Measurements from ENCODE around the gene ACSM2B.
"Not testable (repeated sequence)": the region's sequence is repeated elsewhere in the genome, so short reads cannot be mapped to it uniquely, and the experiment has no call there.

The ACSM2B gene

DNA sequence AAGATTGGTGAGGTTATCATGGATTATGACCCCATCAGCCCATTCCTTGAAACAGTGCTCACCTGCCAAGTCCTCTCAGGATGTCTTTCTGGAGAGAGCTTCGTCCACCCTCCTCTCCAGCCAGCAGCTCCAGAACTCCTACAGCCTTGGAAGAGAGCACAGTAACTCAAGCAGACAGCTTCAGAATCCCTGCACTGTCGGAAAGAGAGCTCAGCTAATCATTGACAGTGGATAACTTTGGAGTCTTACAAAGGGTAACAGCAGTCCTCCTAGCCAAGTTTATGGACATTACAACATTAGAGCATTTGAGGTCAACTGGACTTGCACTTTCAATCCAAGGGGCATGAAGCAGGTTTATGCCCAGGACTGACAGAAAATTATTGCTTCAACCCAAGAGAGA, at the start of gene ACSM2B:
TSS of gene ACSM2B (minus strand) at position 223 of the 400 bp plus-strand sequence. CDS start 11,522 bp downstream, outside the sequence.
- not testable (repeated sequence) for H3K4me3 ChIP-seq (ENCODE audit: control insufficient read depth, low read depth, low read length); DNase-seq (ENCODE audit: low read depth)

DNA sequence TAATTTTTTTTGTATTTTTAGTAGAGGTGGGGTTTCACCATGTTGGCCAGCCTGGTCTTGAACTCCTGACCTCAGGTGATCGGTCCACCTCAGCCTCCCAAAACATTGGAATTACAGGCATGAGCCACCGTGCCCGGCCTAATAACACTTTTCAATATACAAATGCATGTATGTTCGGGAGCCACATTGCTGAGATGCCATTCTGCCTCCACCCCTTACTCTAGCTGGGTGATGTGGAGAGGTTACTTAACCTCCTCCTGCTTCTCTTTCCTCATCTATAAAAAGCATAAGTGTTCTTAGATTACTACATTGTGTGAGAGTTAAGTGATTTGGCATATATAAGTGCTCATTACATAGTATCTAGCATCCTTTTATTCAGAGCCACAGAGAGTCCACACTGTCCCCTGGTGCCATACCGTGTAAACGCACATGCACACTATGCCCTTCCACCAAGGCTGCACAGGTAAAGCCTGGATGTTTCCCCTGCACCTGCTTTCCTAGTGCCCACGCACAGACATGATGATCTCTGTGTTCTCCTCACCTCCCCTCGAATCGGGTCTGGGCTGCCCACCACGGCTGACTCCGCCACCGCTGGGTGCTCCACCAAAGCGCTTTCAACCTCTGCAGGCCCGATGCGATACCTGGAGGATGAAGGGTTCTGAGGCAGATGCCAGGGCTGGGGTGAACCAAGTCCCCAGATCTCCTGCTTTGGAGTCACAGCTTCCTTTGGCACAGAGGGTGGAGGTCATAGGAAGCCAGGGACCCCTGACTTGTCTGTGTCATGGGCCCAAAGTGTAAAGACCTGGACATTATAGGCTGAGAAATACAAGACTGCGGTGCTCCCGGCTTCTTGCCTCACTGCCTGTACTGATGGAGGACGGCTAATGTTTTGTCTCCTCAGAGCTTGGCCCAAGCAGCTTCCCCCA, 49.0 kb upstream of the ACSM2B start:
- no peak overlapping the region for H3K4me3 ChIP-seq (ENCODE audit: control insufficient read depth, low read depth, low read length)
- TF ChIP-seq CTCF (IDR thresholded peaks at IDR 0.05; ENCODE audit: control insufficient read depth, insufficient read depth, low read depth, low read length, missing control alignments) = no peak
- no peak for DNase-seq (ENCODE audit: low read depth)

- no peak overlapping the region for H3K4me3 ChIP-seq (ENCODE audit: control insufficient read depth, low read depth, low read length)
- DNase-seq (ENCODE audit: low read depth) = no peak
- TF ChIP-seq CTCF (IDR thresholded peaks at IDR 0.05; ENCODE audit: control insufficient read depth, insufficient read depth, low read depth, low read length, missing control alignments) = no peak
These were observed 48.0 kb upstream of the ACSM2B start for GRCh38 chr16:20624205-20624604.

DNA sequence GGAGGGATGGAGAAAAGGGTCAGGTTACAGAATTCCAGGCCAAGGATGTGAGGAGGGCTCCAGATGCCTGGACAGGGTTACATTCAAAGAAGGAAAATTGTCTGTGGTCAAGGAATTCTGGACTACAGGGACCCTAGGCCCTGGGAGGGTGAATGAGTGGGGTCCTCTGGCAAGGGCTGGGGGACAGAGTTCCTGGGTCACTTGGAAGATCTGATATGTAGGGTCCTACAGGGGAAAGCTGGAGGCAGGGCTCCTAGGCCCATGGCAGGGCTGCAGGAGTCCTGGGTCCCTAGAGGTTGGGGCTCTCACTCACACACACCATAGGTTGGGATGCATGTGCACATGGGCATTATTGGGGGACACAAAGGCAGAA, 46.3 kb upstream of the ACSM2B start:
- no peak overlapping the region for H3K4me3 ChIP-seq (ENCODE audit: control insufficient read depth, low read depth, low read length)
- TF ChIP-seq CTCF (IDR thresholded peaks at IDR 0.05; ENCODE audit: control insufficient read depth, insufficient read depth, low read depth, low read length, missing control alignments) = no peak
- no peak for DNase-seq (ENCODE audit: low read depth)

DNA sequence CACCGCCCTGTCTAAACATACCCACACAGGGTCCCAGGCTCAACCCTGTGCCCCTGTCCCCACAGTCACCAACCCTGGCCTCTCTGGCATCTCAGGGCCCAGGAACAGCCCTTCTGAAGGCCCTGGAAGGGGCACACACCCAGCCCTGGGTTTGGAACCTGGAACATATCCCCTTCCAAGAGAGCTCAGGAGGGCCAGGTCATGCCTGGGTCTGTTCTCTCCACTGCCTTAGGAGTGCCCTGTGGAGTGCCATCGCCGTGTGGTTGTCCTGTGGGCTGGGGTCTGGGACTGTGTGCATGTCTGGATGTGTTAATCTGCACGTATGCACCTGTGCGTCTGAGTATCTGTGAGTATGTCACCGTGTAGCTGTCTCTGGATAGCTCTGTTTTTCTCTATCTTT, 45.2 kb upstream of the ACSM2B start:
- TF ChIP-seq CTCF (IDR thresholded peaks at IDR 0.05; ENCODE audit: control insufficient read depth, insufficient read depth, low read depth, low read length, missing control alignments) = no peak
- DNase-seq (ENCODE audit: low read depth) = no peak
- no peak overlapping the region for H3K4me3 ChIP-seq (ENCODE audit: control insufficient read depth, low read depth, low read length)

DNA sequence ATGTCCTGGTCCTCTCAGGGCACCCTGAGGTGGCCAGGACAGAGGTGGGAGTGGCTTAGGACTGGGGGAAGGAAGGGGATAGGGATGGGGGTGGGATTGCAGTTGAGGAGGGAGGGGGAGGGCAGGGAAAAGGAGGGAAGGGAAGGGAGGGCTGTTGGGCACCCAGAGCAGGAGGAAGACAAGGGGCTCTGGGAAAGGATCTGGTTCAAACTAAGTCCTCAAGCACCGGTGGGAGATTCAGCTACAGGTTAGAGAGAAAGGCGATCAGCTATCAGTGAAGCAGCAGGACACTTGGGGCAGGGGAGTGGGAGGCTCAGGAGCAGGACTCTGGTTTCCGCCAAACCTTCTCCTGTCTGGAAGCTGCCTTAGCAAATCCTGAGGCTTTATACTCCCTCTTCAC, 44.6 kb upstream of the ACSM2B start:
- no peak for TF ChIP-seq CTCF (IDR thresholded peaks at IDR 0.05; ENCODE audit: control insufficient read depth, insufficient read depth, low read depth, low read length, missing control alignments)
- no peak overlapping the region for H3K4me3 ChIP-seq (ENCODE audit: control insufficient read depth, low read depth, low read length)
- no peak for DNase-seq (ENCODE audit: low read depth)

DNA sequence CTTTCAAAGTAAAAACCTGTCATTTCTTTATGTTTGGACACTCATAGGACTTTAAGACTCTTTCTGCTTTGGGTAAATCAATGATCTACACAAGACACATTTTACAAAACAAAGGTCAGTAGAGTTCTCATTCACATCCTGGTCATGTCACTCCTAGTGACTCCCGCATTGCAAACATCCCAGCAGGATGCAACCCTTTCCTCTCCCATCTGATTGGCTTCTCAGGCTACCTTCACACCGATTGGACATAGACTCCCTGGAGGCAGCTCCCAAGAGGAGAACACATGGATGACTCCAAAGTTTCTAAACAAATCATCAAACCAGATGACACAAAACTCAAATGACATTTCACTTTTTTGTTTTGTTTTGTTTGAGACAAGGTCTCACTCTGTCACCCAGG, 43.8 kb upstream of the ACSM2B start:
- H3K4me3 ChIP-seq (ENCODE audit: control insufficient read depth, low read depth, low read length) = no peak overlapping the region
- no peak for TF ChIP-seq CTCF (IDR thresholded peaks at IDR 0.05; ENCODE audit: control insufficient read depth, insufficient read depth, low read depth, low read length, missing control alignments)
- DNase-seq (ENCODE audit: low read depth) = no peak

All from AG09309 (cell line).